Breast epithelium (tissue), 4 donors: ENCODE measurements around the gene ATP1B1. TPM values are rescaled to one million over a fixed set of nuclear protein-coding genes. Genes with fewer than 3 reads are reported as not detected.

Experiments
- DNase-seq, 2 donors: peaks; one replicate each; pipeline ENCODE4 v3.0.0-alpha.2; 2019; ENCODE audit warnings: low spot score in 2 of 2
- H3K27ac ChIP-seq, 2 donors: fragments of 200-600 bp; sonication (generic) in 1 of 2; one replicate each; pipeline ENCODE4 v1.5.1; 2016 to 2019; ENCODE audit warnings: mild to moderate bottlenecking in 1 of 2
- H3K27me3 ChIP-seq, 2 donors: fragments of 200-600 bp; sonication (generic) in 1 of 2; one replicate each; pipeline versions ENCODE4 v1.5.1 to v1.6.0; 2017 to 2019; ENCODE audit warnings: control low read depth in 1 of 2, mild to moderate bottlenecking in 1 of 2
- H3K36me3 ChIP-seq: fragments of 200-600 bp; one replicate; pipeline ENCODE4 v1.5.1; 2019
- H3K4me1 ChIP-seq, 2 donors: fragments of 200-600 bp; sonication (generic); one replicate each; pipeline ENCODE4 v1.5.1; 2016 to 2019; ENCODE audit warnings: control low read depth in 1 of 2
- H3K4me3 ChIP-seq, 3 donors: fragments of 200-600 bp; sonication (generic); 1 replicate in 2 of 3; 2 replicates in 1 of 3; pipeline ENCODE4 v1.5.1; 2016 to 2019; ENCODE audit warnings: mild to moderate bottlenecking in 3 of 3, moderate library complexity in 2 of 3
- H3K9me3 ChIP-seq, 2 donors: fragments of 200-600 bp; sonication (generic) in 1 of 2; one replicate each; pipeline ENCODE4 v1.5.1; 2016 to 2019; ENCODE audit warnings: control low read depth in 1 of 2
- POLR2A ChIP-seq: fragments of 450-650 bp; IDR thresholded peaks from one replicate; pipeline ENCODE4 v1.6.1; 2016; ENCODE audit warnings: antibody characterized with exemption, mild to moderate bottlenecking, moderate library complexity
- POLR2AphosphoS5 ChIP-seq, 3 donors: sonication (generic); formaldehyde crosslinking; IDR thresholded peaks; one replicate each; pipeline ENCODE4 v1.6.1; 2017; ENCODE audit warnings: antibody characterized with exemption in 3 of 3
- intact Hi-C: fragments of 100-400 bp; cut with DNase I; formaldehyde crosslinking; loops from one replicate; pipeline ENCODE4 v1.15.1; 2023; ENCODE audit warnings: low total_unique reads
- total RNA-seq, 3 donors: library from RNA; depleted of rRNA; stranded (reverse); fragments of >200 nt; gene quantifications; one replicate each; pipeline ENCODE4 v1.1.0, GENCODE V29; 2016
- TF ChIP-seq, protein P1 (sequence below), 3 donors: fragments of 450-650 bp; IDR thresholded peaks; one replicate each; pipeline ENCODE4 v1.5.1; 2016 to 2017; ENCODE audit warnings: antibody characterized with exemption in 3 of 3, mild to moderate bottlenecking in 3 of 3, moderate library complexity in 3 of 3

The ATP1B1 gene
- total RNA-seq, 3 donors from 2014 or later = 21.8 to 173 (median 46.9) TPM

DNA sequence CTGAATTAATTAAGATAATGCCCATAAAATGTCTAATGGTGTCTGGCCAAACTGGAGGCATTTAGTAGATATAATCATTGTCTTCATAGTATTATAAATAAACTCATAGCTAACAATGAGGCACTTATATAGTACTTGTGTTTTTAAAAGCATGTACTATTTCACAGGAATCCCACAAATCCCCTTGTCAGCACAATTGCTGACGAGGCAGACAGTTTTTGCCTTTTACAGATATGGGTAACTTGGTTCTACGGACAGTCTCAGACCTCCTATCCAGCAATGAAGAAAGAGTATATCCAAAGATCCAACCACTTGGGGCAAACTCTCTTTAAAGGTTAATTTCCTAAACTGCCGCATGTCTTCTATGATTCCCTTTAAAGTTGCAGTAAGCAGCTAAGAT, 73.7 kb downstream of the ATP1B1 start:
- TF ChIP-seq POLR2A (no peak), POLR2AphosphoS5 (IDR thresholded peaks at IDR 0.05) (no peak)
- TF ChIP-seq, protein P1, sequence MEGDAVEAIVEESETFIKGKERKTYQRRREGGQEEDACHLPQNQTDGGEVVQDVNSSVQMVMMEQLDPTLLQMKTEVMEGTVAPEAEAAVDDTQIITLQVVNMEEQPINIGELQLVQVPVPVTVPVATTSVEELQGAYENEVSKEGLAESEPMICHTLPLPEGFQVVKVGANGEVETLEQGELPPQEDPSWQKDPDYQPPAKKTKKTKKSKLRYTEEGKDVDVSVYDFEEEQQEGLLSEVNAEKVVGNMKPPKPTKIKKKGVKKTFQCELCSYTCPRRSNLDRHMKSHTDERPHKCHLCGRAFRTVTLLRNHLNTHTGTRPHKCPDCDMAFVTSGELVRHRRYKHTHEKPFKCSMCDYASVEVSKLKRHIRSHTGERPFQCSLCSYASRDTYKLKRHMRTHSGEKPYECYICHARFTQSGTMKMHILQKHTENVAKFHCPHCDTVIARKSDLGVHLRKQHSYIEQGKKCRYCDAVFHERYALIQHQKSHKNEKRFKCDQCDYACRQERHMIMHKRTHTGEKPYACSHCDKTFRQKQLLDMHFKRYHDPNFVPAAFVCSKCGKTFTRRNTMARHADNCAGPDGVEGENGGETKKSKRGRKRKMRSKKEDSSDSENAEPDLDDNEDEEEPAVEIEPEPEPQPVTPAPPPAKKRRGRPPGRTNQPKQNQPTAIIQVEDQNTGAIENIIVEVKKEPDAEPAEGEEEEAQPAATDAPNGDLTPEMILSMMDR (IDR thresholded peaks at IDR 0.05) = no peak
- Histone ChIP-seq H3K27me3 (no peaks in the 10 kb centered on the region), H3K9me3 (no peaks in the 10 kb centered on the region), H3K4me3 (no peak overlapping the region), H3K36me3 (no peaks in the 10 kb centered on the region), H3K27ac (no peak overlapping the region), H3K4me1 (no peaks in the 10 kb centered on the region)
- DNase-seq = no peak
- intact Hi-C loops = no loop called here
